Stomach (tissue), 4 donors: ENCODE data around the gene ARHGAP24.

Experiments
- CTCF ChIP-seq, 7 experiments: fragments of 450-650 bp in 4 of 7; fragments of 200-600 bp in 3 of 7; sonication (generic) in 3 of 7; IDR thresholded peaks; one replicate each; pipeline ENCODE4 v1.5.1; 2016 to 2019; ENCODE audit warnings: antibody characterized with exemption in 7 of 7, control low read depth in 2 of 7, mild to moderate bottlenecking in 1 of 7
- POLR2A ChIP-seq, 4 donors: fragments of 450-650 bp; IDR thresholded peaks; one replicate each; pipeline ENCODE4 v1.6.1; 2016; ENCODE audit warnings: antibody characterized with exemption in 4 of 4, control low read depth in 2 of 4, mild to moderate bottlenecking in 1 of 4, moderate library complexity in 1 of 4
- POLR2AphosphoS5 ChIP-seq, 3 donors: sonication (generic); formaldehyde crosslinking; IDR thresholded peaks; one replicate each; pipeline ENCODE4 v1.6.1; 2016; ENCODE audit warnings: antibody characterized with exemption in 3 of 3

- TF ChIP-seq POLR2A (IDR thresholded peaks at IDR 0.05) (no peak), CTCF (IDR thresholded peaks at IDR 0.05) (no peak), POLR2AphosphoS5 (IDR thresholded peaks at IDR 0.05) (no peak)
Measured at GRCh38 chr4:85708468-85708867, 233.5 kb downstream of the ARHGAP24 start.
